Measurements from ENCODE around the gene HSPA1L.

The HSPA1L gene

DNA sequence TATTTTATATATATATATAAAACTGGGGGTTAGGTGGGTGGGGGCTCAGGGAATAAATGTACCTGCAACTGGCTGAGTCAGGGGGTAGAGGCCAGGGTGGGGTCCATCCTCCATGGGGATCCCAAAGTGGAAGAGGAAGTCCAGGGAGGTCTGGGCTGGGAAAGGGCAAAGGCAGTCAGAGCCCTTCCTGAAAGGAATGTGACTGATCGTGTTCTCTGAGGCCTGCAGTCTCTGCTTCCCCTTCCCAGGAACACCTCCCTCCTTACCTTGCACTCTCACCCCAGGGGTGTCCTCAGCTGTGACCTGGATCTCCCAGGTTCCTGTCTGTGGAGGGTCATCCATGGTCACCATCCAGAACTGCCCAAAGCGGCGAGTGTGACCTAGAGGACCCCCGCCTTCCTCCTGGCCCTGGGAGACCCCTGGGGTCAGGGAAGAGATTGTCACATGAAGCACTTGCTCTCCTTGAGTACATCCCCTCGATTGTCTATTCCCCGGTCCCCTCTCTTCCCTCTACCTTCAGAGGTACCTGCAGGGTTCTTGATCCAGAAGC lies 47.9 kb downstream of the HSPA1L start:
- Histone ChIP-seq H2AFZ (ENCODE audit: low read length) (no peak overlapping the region), H3K27me3 (ENCODE audit: insufficient read depth, low read length, poor library complexity, severe bottlenecking) (no peaks in the 10 kb centered on the region), H4K20me1 (ENCODE audit: insufficient read depth, low read length, poor library complexity, severe bottlenecking) (no peaks in the 10 kb centered on the region), H3K9me2 (replicated peaks; ENCODE audit: low read depth, low read length) (no peaks in the 10 kb centered on the region), H3K36me3 (ENCODE audit: insufficient read depth, low read length) (no peaks in the 10 kb centered on the region), H3K9me3 (ENCODE audit: insufficient read depth, low read depth, low read length) (no peaks in the 10 kb centered on the region), H3F3A (ENCODE audit: low read depth) (no peaks in the 10 kb centered on the region), H3K4me2 (ENCODE audit: low read depth, low read length, poor library complexity, severe bottlenecking) (no peak overlapping the region), H3K4me1 (ENCODE audit: insufficient read depth, low read length, poor library complexity, severe bottlenecking) (peaks cover 6% of the 10 kb centered on the region), H3K9ac (ENCODE audit: low read depth, low read length, poor library complexity, severe bottlenecking) (no peak overlapping the region), H3K4me3 (ENCODE audit: low read length, poor library complexity, severe bottlenecking) (no peak overlapping the region), H3K79me2 (ENCODE audit: insufficient read depth, low read length) (no peaks in the 10 kb centered on the region)
- TF ChIP-seq, protein P1, sequence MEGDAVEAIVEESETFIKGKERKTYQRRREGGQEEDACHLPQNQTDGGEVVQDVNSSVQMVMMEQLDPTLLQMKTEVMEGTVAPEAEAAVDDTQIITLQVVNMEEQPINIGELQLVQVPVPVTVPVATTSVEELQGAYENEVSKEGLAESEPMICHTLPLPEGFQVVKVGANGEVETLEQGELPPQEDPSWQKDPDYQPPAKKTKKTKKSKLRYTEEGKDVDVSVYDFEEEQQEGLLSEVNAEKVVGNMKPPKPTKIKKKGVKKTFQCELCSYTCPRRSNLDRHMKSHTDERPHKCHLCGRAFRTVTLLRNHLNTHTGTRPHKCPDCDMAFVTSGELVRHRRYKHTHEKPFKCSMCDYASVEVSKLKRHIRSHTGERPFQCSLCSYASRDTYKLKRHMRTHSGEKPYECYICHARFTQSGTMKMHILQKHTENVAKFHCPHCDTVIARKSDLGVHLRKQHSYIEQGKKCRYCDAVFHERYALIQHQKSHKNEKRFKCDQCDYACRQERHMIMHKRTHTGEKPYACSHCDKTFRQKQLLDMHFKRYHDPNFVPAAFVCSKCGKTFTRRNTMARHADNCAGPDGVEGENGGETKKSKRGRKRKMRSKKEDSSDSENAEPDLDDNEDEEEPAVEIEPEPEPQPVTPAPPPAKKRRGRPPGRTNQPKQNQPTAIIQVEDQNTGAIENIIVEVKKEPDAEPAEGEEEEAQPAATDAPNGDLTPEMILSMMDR (conservative IDR thresholded peaks at IDR 0.05; ENCODE audit: low read length): no peak
- no peak for TF ChIP-seq EZH2phosphoT487 (IDR thresholded peaks at IDR 0.05; ENCODE audit: borderline replicate concordance)

DNA sequence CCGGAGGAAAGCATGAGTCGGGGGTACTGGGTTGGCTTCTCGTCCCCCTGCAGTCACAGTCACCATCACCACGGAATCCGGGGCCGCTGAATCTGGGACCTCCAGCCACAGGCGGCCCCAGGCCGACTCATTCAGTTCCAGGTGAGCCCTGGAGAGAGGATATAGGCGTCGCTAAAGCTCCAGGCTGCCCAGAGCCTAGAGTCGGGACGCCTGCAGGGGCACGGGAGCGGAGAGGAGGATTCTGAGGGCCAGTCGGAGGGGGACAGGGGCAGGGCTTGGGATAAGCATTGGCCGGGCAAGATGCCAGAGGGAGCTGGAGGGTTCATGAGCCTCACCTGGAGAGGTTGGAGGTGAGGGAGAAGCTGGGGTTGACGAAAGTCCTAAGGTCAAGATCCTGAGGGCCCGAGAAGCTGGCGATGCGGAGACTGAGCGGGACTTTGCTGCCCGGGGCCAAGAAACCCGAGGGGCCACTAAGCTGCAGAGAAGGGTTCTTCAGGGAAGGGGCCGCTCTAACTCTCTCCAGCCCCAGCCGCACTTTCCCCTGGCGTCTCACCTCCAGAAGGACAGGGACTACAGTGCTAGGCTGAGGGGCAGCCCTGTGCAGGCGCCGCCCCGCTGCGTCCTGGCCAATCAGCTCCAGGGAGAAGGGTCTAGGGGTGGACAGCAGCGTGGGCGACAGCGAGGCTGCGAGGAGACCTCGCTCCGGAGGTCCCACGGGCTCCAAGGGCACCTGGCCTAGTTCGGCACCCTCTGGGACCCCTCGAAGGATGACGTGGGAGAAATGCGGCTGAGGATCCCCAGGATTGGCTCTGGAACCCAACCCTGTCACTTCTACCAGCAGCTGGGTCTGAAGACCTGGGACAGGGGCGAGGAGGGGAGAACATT lies 48.9 kb downstream of the HSPA1L start:
- Histone ChIP-seq H3K9ac (ENCODE audit: low read depth, low read length, poor library complexity, severe bottlenecking) (no peak overlapping the region), H3K9me3 (ENCODE audit: insufficient read depth, low read depth, low read length) (no peaks in the 10 kb centered on the region), H3F3A (ENCODE audit: low read depth) (no peaks in the 10 kb centered on the region), H3K4me1 (ENCODE audit: insufficient read depth, low read length, poor library complexity, severe bottlenecking) (peaks cover 3% of the 10 kb centered on the region), H3K27me3 (ENCODE audit: insufficient read depth, low read length, poor library complexity, severe bottlenecking) (no peaks in the 10 kb centered on the region), H3K4me2 (ENCODE audit: low read depth, low read length, poor library complexity, severe bottlenecking) (no peak overlapping the region), H3K4me3 (ENCODE audit: low read length, poor library complexity, severe bottlenecking) (no peak overlapping the region), H3K9me2 (replicated peaks; ENCODE audit: low read depth, low read length) (no peaks in the 10 kb centered on the region), H3K36me3 (ENCODE audit: insufficient read depth, low read length) (no peaks in the 10 kb centered on the region), H2AFZ (ENCODE audit: low read length) (no peak overlapping the region), H4K20me1 (ENCODE audit: insufficient read depth, low read length, poor library complexity, severe bottlenecking) (no peaks in the 10 kb centered on the region), H3K79me2 (ENCODE audit: insufficient read depth, low read length) (no peaks in the 10 kb centered on the region)
- TF ChIP-seq, protein P1 (conservative IDR thresholded peaks at IDR 0.05; ENCODE audit: low read length): no peak
- no peak for TF ChIP-seq EZH2phosphoT487 (IDR thresholded peaks at IDR 0.05; ENCODE audit: borderline replicate concordance)

DNA sequence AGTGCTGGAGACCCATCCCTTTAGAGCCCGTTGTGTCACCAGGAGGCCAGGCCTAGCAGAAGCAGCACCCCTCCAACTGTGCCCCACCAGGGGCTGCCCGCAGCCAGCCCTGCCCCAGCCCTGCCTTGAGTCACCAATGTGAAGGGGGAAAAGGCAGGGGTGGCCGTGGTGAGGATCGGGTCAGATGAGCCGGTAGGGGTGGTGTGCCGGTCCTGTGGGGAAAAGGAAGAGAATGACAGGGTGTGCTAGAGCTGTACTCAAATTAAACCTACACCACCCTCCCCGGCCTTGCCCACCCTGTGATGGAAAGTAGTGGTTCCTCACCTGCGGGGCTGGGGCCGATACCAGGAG lies 49.5 kb downstream of the HSPA1L start:
- Histone ChIP-seq H3K36me3 (ENCODE audit: insufficient read depth, low read length) (no peaks in the 10 kb centered on the region), H3K4me1 (ENCODE audit: insufficient read depth, low read length, poor library complexity, severe bottlenecking) (peaks cover 3% of the 10 kb centered on the region), H3K9me2 (replicated peaks; ENCODE audit: low read depth, low read length) (no peaks in the 10 kb centered on the region), H3K79me2 (ENCODE audit: insufficient read depth, low read length) (no peaks in the 10 kb centered on the region), H4K20me1 (ENCODE audit: insufficient read depth, low read length, poor library complexity, severe bottlenecking) (no peaks in the 10 kb centered on the region), H3K4me3 (ENCODE audit: low read length, poor library complexity, severe bottlenecking) (no peak overlapping the region), H3K9ac (ENCODE audit: low read depth, low read length, poor library complexity, severe bottlenecking) (no peak overlapping the region), H3F3A (ENCODE audit: low read depth) (no peaks in the 10 kb centered on the region), H2AFZ (ENCODE audit: low read length) (no peak overlapping the region), H3K9me3 (ENCODE audit: insufficient read depth, low read depth, low read length) (no peaks in the 10 kb centered on the region), H3K27me3 (ENCODE audit: insufficient read depth, low read length, poor library complexity, severe bottlenecking) (no peaks in the 10 kb centered on the region), H3K4me2 (ENCODE audit: low read depth, low read length, poor library complexity, severe bottlenecking) (no peak overlapping the region)
- TF ChIP-seq EZH2phosphoT487 (IDR thresholded peaks at IDR 0.05; ENCODE audit: borderline replicate concordance): no peak
- TF ChIP-seq, protein P1 (conservative IDR thresholded peaks at IDR 0.05; ENCODE audit: low read length): no peak
